Measurements from ENCODE around the gene WDR86. TPM values are rescaled to one million over a fixed set of nuclear protein-coding genes. Genes with fewer than 3 reads are reported as not detected.

Gene WDR86
- polyA plus RNA-seq, 1 experiment, result 0.04 TPM

DNA sequence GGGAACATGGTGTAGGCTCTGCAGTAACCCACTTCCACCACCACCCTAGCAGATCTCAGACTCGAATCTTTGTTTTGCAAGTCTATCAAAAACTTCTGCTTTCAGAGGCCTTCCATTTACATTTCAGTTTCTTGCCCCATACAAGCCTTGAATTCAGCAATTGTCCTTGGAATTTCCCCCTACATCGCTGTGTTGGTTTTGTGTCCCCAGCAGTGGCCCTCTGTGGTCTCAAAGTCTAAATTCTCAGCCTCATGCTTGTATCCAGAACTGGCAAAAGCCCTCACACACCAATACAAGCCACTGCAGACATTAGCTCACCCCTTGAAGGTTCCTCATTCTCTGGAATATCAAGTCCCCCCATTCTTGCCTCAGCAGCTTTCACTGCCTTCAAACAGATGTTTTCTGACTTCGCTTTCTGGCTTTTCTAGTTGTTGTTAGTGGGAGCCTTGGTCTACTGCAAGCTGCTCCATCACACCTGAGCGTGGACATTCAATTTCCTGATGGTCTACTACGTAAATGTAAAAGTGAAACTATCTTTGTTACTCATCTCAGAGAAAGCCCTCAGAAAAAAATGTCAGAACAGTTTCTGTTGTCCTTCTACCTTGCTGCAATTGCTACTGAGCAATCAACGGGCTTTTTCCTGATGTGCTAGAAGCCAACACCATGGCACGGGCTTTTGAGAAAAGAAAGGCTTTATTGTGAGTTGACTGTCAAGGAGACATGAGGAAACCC, 70.0 kb downstream of the WDR86 start:
- CTCF ChIA-PET, result interaction anchor here (1.3 to 3.5 kb wide), 5 partner anchors 13 to 96 kb away, joined by 3 to 16 read pairs (median 6); no protein-coding TSS in a partner anchor
- no peak overlapping the region for H3K4me3 ChIP-seq (ENCODE audit: low read depth, low read length)
- POLR2A ChIA-PET, result no interaction called here
- H3K36me3 ChIP-seq (ENCODE audit: control insufficient read depth, insufficient read depth, low read length), result 0 out of 2 replicates have a peak, but pooled peaks cover 1% of the 10 kb centered on the region
- peaks cover 4% of the 10 kb centered on the region for H3K27me3 ChIP-seq (ENCODE audit: control insufficient read depth, insufficient read depth, low read length)
- TF ChIP-seq CTCF (IDR thresholded peaks at IDR 0.05; ENCODE audit: insufficient read depth, low read depth, low read length), result no peak
- DNase-seq (ENCODE audit: low read depth), result no peak

- POLR2A ChIA-PET, result no interaction called here
- CTCF ChIA-PET, result interaction anchor here (1.3 to 3.5 kb wide), 3 partner anchors 12 to 23 kb away, joined by 3 to 10 read pairs (median 6); no protein-coding TSS in a partner anchor
Observed at GRCh38 chr7:151338809-151339208, 71.0 kb downstream of the WDR86 start.

DNA sequence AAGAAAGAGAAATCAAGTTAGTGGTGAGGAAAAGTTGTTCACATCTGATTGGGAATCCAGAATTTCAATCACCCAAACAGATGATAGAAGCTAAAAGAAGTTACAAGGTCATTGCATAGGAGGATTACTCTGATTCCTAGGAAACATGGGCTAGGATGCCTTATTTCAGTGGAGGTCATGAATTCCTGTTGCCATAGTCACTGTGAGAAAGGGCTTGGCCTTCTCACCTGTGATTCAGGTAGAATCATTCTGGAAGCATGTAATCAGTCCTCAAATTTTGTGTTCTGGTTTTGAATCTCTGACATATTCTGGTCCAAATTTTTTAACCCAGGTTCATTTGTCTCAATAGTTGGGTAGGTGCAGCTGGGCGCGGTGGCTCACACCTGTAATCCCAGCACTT, 72.5 kb downstream of the WDR86 start:
- ChIA-PET POLR2A (no interaction called here), CTCF (no interaction called here)
- no peak for TF ChIP-seq CTCF (IDR thresholded peaks at IDR 0.05; ENCODE audit: insufficient read depth, low read depth, low read length)
- no peaks in the 10 kb centered on the region for H3K36me3 ChIP-seq (ENCODE audit: control insufficient read depth, insufficient read depth, low read length)
- DNase-seq (ENCODE audit: low read depth), result no peak
- peaks cover 4% of the 10 kb centered on the region for H3K27me3 ChIP-seq (ENCODE audit: control insufficient read depth, insufficient read depth, low read length)
- no peak overlapping the region for H3K4me3 ChIP-seq (ENCODE audit: low read depth, low read length)

More at GRCh38 chr7:151338809-151339208, 71.0 kb downstream of the WDR86 start:
- DNase-seq (ENCODE audit: low read depth), result no peak
- H3K36me3 ChIP-seq (ENCODE audit: control insufficient read depth, insufficient read depth, low read length), result 0 out of 2 replicates have a peak, but pooled peaks cover 1% of the 10 kb centered on the region
- peaks cover 4% of the 10 kb centered on the region for H3K27me3 ChIP-seq (ENCODE audit: control insufficient read depth, insufficient read depth, low read length)
- no peak for TF ChIP-seq CTCF (IDR thresholded peaks at IDR 0.05; ENCODE audit: insufficient read depth, low read depth, low read length)
- no peak overlapping the region for H3K4me3 ChIP-seq (ENCODE audit: low read depth, low read length)

DNA sequence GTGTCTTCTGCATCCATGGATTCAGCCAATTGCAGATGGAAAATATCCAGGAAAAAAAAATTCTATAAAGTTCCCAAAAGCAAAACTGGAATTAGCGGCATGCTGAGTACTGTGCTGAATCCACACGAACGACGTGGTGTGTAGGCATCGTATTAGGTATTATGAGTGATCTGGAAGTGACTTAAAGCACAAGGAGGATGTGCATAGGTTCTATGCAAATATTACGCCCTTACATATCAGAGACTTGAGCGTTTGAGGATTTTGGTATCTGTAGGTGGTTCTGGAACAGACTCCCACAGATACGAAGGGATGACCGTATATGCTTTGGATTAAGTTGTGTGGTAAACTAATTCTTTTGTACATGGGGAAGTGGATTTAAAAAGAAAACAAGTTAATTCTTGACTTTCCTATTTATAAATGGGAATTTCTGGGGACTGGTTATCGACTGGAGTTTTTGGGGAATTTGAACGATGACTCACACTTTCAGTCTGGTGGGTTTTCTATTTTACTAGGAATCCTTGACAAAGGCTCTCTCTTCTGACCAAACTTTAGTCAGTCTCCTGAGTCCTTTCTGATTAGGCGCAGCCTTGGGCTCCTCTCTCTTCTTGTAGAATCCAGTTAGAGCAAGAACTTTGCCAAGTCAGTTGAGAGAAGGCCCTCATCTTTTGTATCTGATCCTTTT, 73.7 kb downstream of the WDR86 start:
- no peaks in the 10 kb centered on the region for H3K36me3 ChIP-seq (ENCODE audit: control insufficient read depth, insufficient read depth, low read length)
- H3K27me3 ChIP-seq (ENCODE audit: control insufficient read depth, insufficient read depth, low read length), result peaks cover 4% of the 10 kb centered on the region
- TF ChIP-seq CTCF (IDR thresholded peaks at IDR 0.05; ENCODE audit: insufficient read depth, low read depth, low read length), result no peak
- POLR2A ChIA-PET, result no interaction called here
- DNase-seq (ENCODE audit: low read depth), result no peak
- H3K4me3 ChIP-seq (ENCODE audit: low read depth, low read length), result no peak overlapping the region
- CTCF ChIA-PET, result no interaction called here

- ChIA-PET POLR2A (interaction anchor here (0.6 kb wide), 1 partner anchor 1373 kb away, joined by 3 read pairs; no protein-coding TSS in a partner anchor), CTCF (interaction anchor here (1.0 kb wide), 1 partner anchor 19 kb away, joined by 3 read pairs; no protein-coding TSS in a partner anchor)
- Histone ChIP-seq H3K36me3 (ENCODE audit: control insufficient read depth, insufficient read depth, low read length) (no peaks in the 10 kb centered on the region), H3K4me3 (ENCODE audit: low read depth, low read length) (no peak overlapping the region), H3K27me3 (ENCODE audit: control insufficient read depth, insufficient read depth, low read length) (peaks cover 2% of the 10 kb centered on the region)
- TF ChIP-seq CTCF (IDR thresholded peaks at IDR 0.05; ENCODE audit: insufficient read depth, low read depth, low read length), result no peak
- no peak for DNase-seq (ENCODE audit: low read depth)
Observed at GRCh38 chr7:151334628-151335027, 75.2 kb downstream of the WDR86 start.
